HepG2 (cell line): ENCODE data around the gene C6orf62. TPM values are rescaled to one million over a fixed set of nuclear protein-coding genes. Genes with fewer than 3 reads are reported as not detected.

Source experiments
- ARID4A ChIP-seq: sonication (generic); formaldehyde crosslinking; IDR thresholded peaks from 2 replicates; pipeline ENCODE4 v1.5.0; 2020; ENCODE audit warnings: mild to moderate bottlenecking, missing genetic modification reagents, borderline replicate concordance
- GTF2F1 ChIP-seq: fragments of 150-350 bp; IDR thresholded peaks from 2 replicates; pipeline ENCODE4 v1.6.1; 2014; ENCODE audit warnings: low read length
- HMG20B ChIP-seq: conservative IDR thresholded peaks from 2 replicates; pipeline ENCODE4 v1.6.1; 2016; ENCODE audit warnings: missing genetic modification reagents, missing compliant biosample characterization
- IKZF4 ChIP-seq: sonication (generic); formaldehyde crosslinking; IDR thresholded peaks from 2 replicates; pipeline ENCODE4 v1.5.1; 2020; ENCODE audit warnings: borderline replicate concordance, mild to moderate bottlenecking, low read depth, missing genetic modification reagents; ENCODE audit errors: not compliant biosample characterization
- LBX2 ChIP-seq: sonication (generic); formaldehyde crosslinking; IDR thresholded peaks from 2 replicates; pipeline ENCODE4 v1.5.0; 2020; ENCODE audit warnings: missing genetic modification reagents, mild to moderate bottlenecking, borderline replicate concordance
- MEIS2 ChIP-seq: sonication (generic); formaldehyde crosslinking; IDR thresholded peaks from 2 replicates; pipeline ENCODE4 v1.9.0; 2021; ENCODE audit warnings: mild to moderate bottlenecking, missing genetic modification reagents
- MIER3 ChIP-seq: IDR thresholded peaks from 2 replicates; pipeline ENCODE4 v1.6.1; 2016; ENCODE audit warnings: missing compliant biosample characterization, borderline replicate concordance
- MYC ChIP-seq: sonication (generic); formaldehyde crosslinking; IDR thresholded peaks from 2 replicates; pipeline ENCODE4 v1.9.0; 2021; ENCODE audit warnings: missing genetic modification reagents, borderline replicate concordance
- PAX8 ChIP-seq: sonication (generic); formaldehyde crosslinking; IDR thresholded peaks from 2 replicates; pipeline ENCODE4 v1.8.0; 2022; ENCODE audit warnings: mild to moderate bottlenecking, missing genetic modification reagents, borderline replicate concordance
- RCOR2 ChIP-seq: IDR thresholded peaks from 2 replicates; pipeline ENCODE4 v1.6.1; 2016; ENCODE audit warnings: missing biosample characterization, missing genetic modification reagents
- RNF2 ChIP-seq: fragments of 450-650 bp; conservative IDR thresholded peaks from 2 replicates; pipeline ENCODE4 v1.6.1; 2016; ENCODE audit warnings: low read depth
- SALL2 ChIP-seq: sonication (generic); formaldehyde crosslinking; IDR thresholded peaks from 2 replicates; pipeline ENCODE4 v1.8.1; 2023; ENCODE audit warnings: mild to moderate bottlenecking, missing genetic modification reagents, inconsistent platforms
- TCF7L2 ChIP-seq: IDR thresholded peaks from 2 replicates; pipeline ENCODE4 v1.6.1; 2011; ENCODE audit warnings: mild to moderate bottlenecking, low read depth, low read length, moderate library complexity
- ZC3H4 ChIP-seq: sonication (generic); formaldehyde crosslinking; IDR thresholded peaks from 2 replicates; pipeline ENCODE4 v1.4.0; 2020; ENCODE audit warnings: missing genetic modification reagents, borderline replicate concordance
- ZEB1 ChIP-seq: IDR thresholded peaks from 2 replicates; pipeline ENCODE4 v1.6.1; 2012; ENCODE audit warnings: mild to moderate bottlenecking, low read depth, inconsistent platforms; ENCODE audit not compliant: insufficient replicate concordance
- ZNF136 ChIP-seq: sonication (generic); formaldehyde crosslinking; IDR thresholded peaks from 2 replicates; pipeline ENCODE4 v1.8.1; 2022; ENCODE audit warnings: low read depth, mild to moderate bottlenecking, moderate library complexity, missing genetic modification reagents
- ZNF17 ChIP-seq: sonication (generic); formaldehyde crosslinking; IDR thresholded peaks from 2 replicates; pipeline ENCODE4 v1.5.0; 2020; ENCODE audit warnings: mild to moderate bottlenecking, missing genetic modification reagents
- ZNF18 ChIP-seq: sonication (generic); formaldehyde crosslinking; IDR thresholded peaks from 2 replicates; pipeline ENCODE4 v1.8.0; 2022; ENCODE audit warnings: mild to moderate bottlenecking, missing genetic modification reagents; ENCODE audit not compliant: insufficient replicate concordance
- ZNF274 ChIP-seq: sonication (generic); formaldehyde crosslinking; IDR thresholded peaks from 2 replicates; pipeline ENCODE4 v1.5.1; 2020; ENCODE audit warnings: mild to moderate bottlenecking, missing genetic modification reagents
- ZNF350 ChIP-seq: sonication (generic); formaldehyde crosslinking; IDR thresholded peaks from 2 replicates; pipeline ENCODE4 v1.4.0; 2020; ENCODE audit warnings: mild to moderate bottlenecking, low read depth, missing genetic modification reagents, borderline replicate concordance
- ZNF432 ChIP-seq: sonication (generic); formaldehyde crosslinking; IDR thresholded peaks from 2 replicates; pipeline ENCODE4 v1.5.0; 2020; ENCODE audit warnings: missing genetic modification reagents, mild to moderate bottlenecking, borderline replicate concordance
- ZNF614 ChIP-seq: IDR thresholded peaks from 2 replicates; pipeline ENCODE4 v1.6.1; 2018; ENCODE audit warnings: missing biosample characterization, missing genetic modification reagents, inconsistent platforms, borderline replicate concordance
- ZNF7 ChIP-seq: IDR thresholded peaks from 2 replicates; pipeline ENCODE4 v1.6.1; 2016; ENCODE audit warnings: missing biosample characterization, missing genetic modification reagents
- polyA plus RNA-seq, 8 experiments: library from polyadenylated mRNA; depleted of rRNA in 3 of 8; stranded (reverse) in 7 of 8; unstranded in 1 of 8; fragments of >200 nt; fragmentation: Illumina TruSeq in 4 of 8; extraction: Trizol in 4 of 8; gene quantifications; 2 replicates each; pipeline versions ENCODE4 v1.2.1 to v1.2.3, GENCODE V29; 2011 to 2016; ENCODE audit warnings: low read depth in 4 of 8, missing spikeins in 1 of 8, mixed read lengths in 1 of 8; ENCODE audit not compliant: insufficient read depth in 1 of 8
- total RNA-seq, 5 experiments: library from RNA; depleted of rRNA; stranded (reverse); fragments of >200 nt; fragmentation: Illumina TruSeq; extraction: Trizol; gene quantifications; 2 replicates each; pipeline ENCODE4 v1.2.3, GENCODE V29; 2016; ENCODE audit warnings: low read depth in 1 of 5

C6orf62 gene
- total and polyA plus RNA-seq, 2 of the 13 experiments (the other 11 are each of a cell fraction or from before 2014, with no cell fraction given), result 54.8 to 90.4 TPM

- TF ChIP-seq ZC3H4 (CRISPR knock-in tag), result no peak; the same call in 1 of the 2 replicates
- no peak for TF ChIP-seq ZNF432
- peak; percentile 82; the same call in 1 of the 2 replicates for TF ChIP-seq ZNF614
- TF ChIP-seq MEIS2 (CRISPR knock-in tag), result 0 out of 2 replicates have a peak, but pooled peaks have one; percentile 72
- TF ChIP-seq SALL2, result peak; percentile 39; the same call in 1 of the 2 replicates
- peak; percentile 88 for TF ChIP-seq PAX8 (CRISPR knock-in tag)
- no peak for TF ChIP-seq RCOR2 (CRISPR knock-in tag)
- peak; percentile 29; the same call in 1 of the 2 replicates for TF ChIP-seq HMG20B (CRISPR knock-in tag)
- TF ChIP-seq ZNF7 (CRISPR knock-in tag), result peak; percentile 28; the same call in 1 of the 2 replicates
- TF ChIP-seq ZNF274 (CRISPR knock-in tag), result 0 out of 2 replicates have a peak, but pooled peaks have one; percentile 62
- TF ChIP-seq GTF2F1, result peak; percentile 92
- TF ChIP-seq RNF2, result no peak
- TF ChIP-seq ZNF18 (CRISPR knock-in tag), result peak; percentile 36
- no peak for TF ChIP-seq ZNF17 (CRISPR knock-in tag)
- TF ChIP-seq ZNF136 (CRISPR knock-in tag), result peak; percentile 78
- TF ChIP-seq ARID4A (CRISPR knock-in tag), result peak; percentile 73; the same call in 1 of the 2 replicates
- TF ChIP-seq MYC (CRISPR knock-in tag), result peak; percentile 43; the same call in 1 of the 2 replicates
- TF ChIP-seq IKZF4, result peak; percentile 59
- TF ChIP-seq ZEB1, result peak; percentile 91
- TF ChIP-seq LBX2 (CRISPR knock-in tag), result no peak
- TF ChIP-seq TCF7L2, result no peak
- TF ChIP-seq MIER3 (CRISPR knock-in tag), result peak; percentile 65
- peak; percentile 88 for TF ChIP-seq ZNF350
Observed at GRCh38 chr6:24720604-24721460, 1.9 kb upstream of the C6orf62 start (continued).
